ENCODE measurements around the gene TFB1M. TPM values are rescaled to one million over a fixed set of nuclear protein-coding genes. Genes with fewer than 3 reads are reported as not detected.

TFB1M gene
- total and polyA plus RNA-seq, 2 donors (not counting 1 experiment from before 2014, with no cell fraction given): 16.3 to 28.9 TPM

GRCh38 chr6:155324993-155325392 is 10.7 kb upstream of the TFB1M start:
- DNase-seq (ENCODE audit: low read depth in 2 of 2): no peak
- no peaks in the 10 kb centered on the region for H4K20me1 ChIP-seq (ENCODE audit: control insufficient read depth, extremely low read depth, insufficient read depth, low read length)
- H3K4me1 ChIP-seq (ENCODE audit: control insufficient read depth, extremely low read depth, insufficient read depth, low read length): peaks cover 2% of the 10 kb centered on the region
- H3K27ac ChIP-seq (ENCODE audit: insufficient read depth, low read length): no peak overlapping the region
- H3K9me3 ChIP-seq (ENCODE audit: control insufficient read depth, insufficient read depth, low read depth, low read length): no peaks in the 10 kb centered on the region
- no peak overlapping the region for H3K4me3 ChIP-seq (replicated peaks in 1 of 4; ENCODE audit: control extremely low read depth in 1 of 4, insufficient read depth in 1 of 4, low read depth in 3 of 4, low read length in 4 of 4)
- TF ChIP-seq, protein P1, sequence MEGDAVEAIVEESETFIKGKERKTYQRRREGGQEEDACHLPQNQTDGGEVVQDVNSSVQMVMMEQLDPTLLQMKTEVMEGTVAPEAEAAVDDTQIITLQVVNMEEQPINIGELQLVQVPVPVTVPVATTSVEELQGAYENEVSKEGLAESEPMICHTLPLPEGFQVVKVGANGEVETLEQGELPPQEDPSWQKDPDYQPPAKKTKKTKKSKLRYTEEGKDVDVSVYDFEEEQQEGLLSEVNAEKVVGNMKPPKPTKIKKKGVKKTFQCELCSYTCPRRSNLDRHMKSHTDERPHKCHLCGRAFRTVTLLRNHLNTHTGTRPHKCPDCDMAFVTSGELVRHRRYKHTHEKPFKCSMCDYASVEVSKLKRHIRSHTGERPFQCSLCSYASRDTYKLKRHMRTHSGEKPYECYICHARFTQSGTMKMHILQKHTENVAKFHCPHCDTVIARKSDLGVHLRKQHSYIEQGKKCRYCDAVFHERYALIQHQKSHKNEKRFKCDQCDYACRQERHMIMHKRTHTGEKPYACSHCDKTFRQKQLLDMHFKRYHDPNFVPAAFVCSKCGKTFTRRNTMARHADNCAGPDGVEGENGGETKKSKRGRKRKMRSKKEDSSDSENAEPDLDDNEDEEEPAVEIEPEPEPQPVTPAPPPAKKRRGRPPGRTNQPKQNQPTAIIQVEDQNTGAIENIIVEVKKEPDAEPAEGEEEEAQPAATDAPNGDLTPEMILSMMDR (conservative IDR thresholded peaks at IDR 0.05 in 1 of 2, IDR thresholded peaks at IDR 0.05 in 1 of 2; ENCODE audit: low read depth in 1 of 2, low read length in 2 of 2): no peak
- TF ChIP-seq EZH2 (IDR thresholded peaks at IDR 0.05; ENCODE audit: low read length, missing control alignments): no peak
- H3K36me3 ChIP-seq (ENCODE audit: control insufficient read depth, insufficient read depth, low read length): no peaks in the 10 kb centered on the region
- no peak overlapping the region for H3K9ac ChIP-seq (ENCODE audit: insufficient read depth, low read length)
- H3K4me2 ChIP-seq (ENCODE audit: extremely low read depth, insufficient read depth, low read length): no peak overlapping the region
- no peak overlapping the region for H2AFZ ChIP-seq (ENCODE audit: low read length)
- no peaks in the 10 kb centered on the region for H3K27me3 ChIP-seq (ENCODE audit: control insufficient read depth, insufficient read depth, low read length)
- no peaks in the 10 kb centered on the region for H3K79me2 ChIP-seq (ENCODE audit: control insufficient read depth, insufficient read depth, low read length)

DNA sequence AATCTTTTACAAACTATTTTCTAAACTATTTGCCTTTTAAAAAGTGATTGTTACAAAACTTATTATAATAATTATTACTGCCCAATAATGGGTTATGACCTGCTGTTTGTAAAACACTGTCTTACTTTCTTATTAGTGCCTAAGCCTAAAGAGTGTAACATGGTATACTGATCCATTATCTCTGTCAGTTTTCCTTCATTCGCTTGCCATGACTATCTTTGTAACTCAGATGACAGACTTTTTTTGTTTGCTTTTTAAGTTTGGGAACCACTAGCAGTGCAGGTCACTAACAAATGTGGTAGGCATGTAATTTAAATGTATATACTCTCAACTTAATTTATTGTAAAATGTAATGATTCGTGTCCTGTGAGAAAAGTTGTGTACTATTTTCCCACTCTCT is 9.9 kb upstream of the TFB1M start:
- no peak overlapping the region for H3K9ac ChIP-seq (ENCODE audit: insufficient read depth, low read length)
- no peak for DNase-seq (ENCODE audit: low read depth in 2 of 2)
- H3K4me3 ChIP-seq (replicated peaks in 1 of 4; ENCODE audit: control extremely low read depth in 1 of 4, insufficient read depth in 1 of 4, low read depth in 3 of 4, low read length in 4 of 4): no peak overlapping the region
- H3K27me3 ChIP-seq (ENCODE audit: control insufficient read depth, insufficient read depth, low read length): no peaks in the 10 kb centered on the region
- peaks cover 2% of the 10 kb centered on the region for H3K4me1 ChIP-seq (ENCODE audit: control insufficient read depth, extremely low read depth, insufficient read depth, low read length)
- no peak overlapping the region for H3K27ac ChIP-seq (ENCODE audit: insufficient read depth, low read length)
- H3K4me2 ChIP-seq (ENCODE audit: extremely low read depth, insufficient read depth, low read length): no peak overlapping the region
- no peaks in the 10 kb centered on the region for H3K79me2 ChIP-seq (ENCODE audit: control insufficient read depth, insufficient read depth, low read length)
- H4K20me1 ChIP-seq (ENCODE audit: control insufficient read depth, extremely low read depth, insufficient read depth, low read length): no peaks in the 10 kb centered on the region
- no peaks in the 10 kb centered on the region for H3K36me3 ChIP-seq (ENCODE audit: control insufficient read depth, insufficient read depth, low read length)
- TF ChIP-seq EZH2 (IDR thresholded peaks at IDR 0.05; ENCODE audit: low read length, missing control alignments): no peak
- TF ChIP-seq, protein P1 (conservative IDR thresholded peaks at IDR 0.05 in 1 of 2, IDR thresholded peaks at IDR 0.05 in 1 of 2; ENCODE audit: low read depth in 1 of 2, low read length in 2 of 2): no peak
- no peaks in the 10 kb centered on the region for H3K9me3 ChIP-seq (ENCODE audit: control insufficient read depth, insufficient read depth, low read depth, low read length)
- H2AFZ ChIP-seq (ENCODE audit: low read length): no peak overlapping the region

- H3K9ac ChIP-seq (ENCODE audit: insufficient read depth, low read length): no peak overlapping the region
- no peak overlapping the region for H3K4me3 ChIP-seq (replicated peaks in 1 of 4; ENCODE audit: control extremely low read depth in 1 of 4, insufficient read depth in 1 of 4, low read depth in 3 of 4, low read length in 4 of 4)
- no peak for DNase-seq (ENCODE audit: low read depth in 2 of 2)
- H4K20me1 ChIP-seq (ENCODE audit: control insufficient read depth, extremely low read depth, insufficient read depth, low read length): no peaks in the 10 kb centered on the region
- no peaks in the 10 kb centered on the region for H3K4me1 ChIP-seq (ENCODE audit: control insufficient read depth, extremely low read depth, insufficient read depth, low read length)
- no peaks in the 10 kb centered on the region for H3K9me3 ChIP-seq (ENCODE audit: control insufficient read depth, insufficient read depth, low read depth, low read length)
- H3K27me3 ChIP-seq (ENCODE audit: control insufficient read depth, insufficient read depth, low read length): no peaks in the 10 kb centered on the region
- H2AFZ ChIP-seq (ENCODE audit: low read length): no peak overlapping the region
- no peak for TF ChIP-seq EZH2 (IDR thresholded peaks at IDR 0.05; ENCODE audit: low read length, missing control alignments)
- TF ChIP-seq, protein P1 (conservative IDR thresholded peaks at IDR 0.05 in 1 of 2, IDR thresholded peaks at IDR 0.05 in 1 of 2; ENCODE audit: low read depth in 1 of 2, low read length in 2 of 2): no peak
- no peak overlapping the region for H3K4me2 ChIP-seq (ENCODE audit: extremely low read depth, insufficient read depth, low read length)
- H3K79me2 ChIP-seq (ENCODE audit: control insufficient read depth, insufficient read depth, low read length): no peaks in the 10 kb centered on the region
- H3K27ac ChIP-seq (ENCODE audit: insufficient read depth, low read length): no peak overlapping the region
- H3K36me3 ChIP-seq (ENCODE audit: control insufficient read depth, insufficient read depth, low read length): no peaks in the 10 kb centered on the region
Observed at GRCh38 chr6:155319902-155320301, 5.6 kb upstream of the TFB1M start.
